ENCODE data around the gene LRRK1.

- TF ChIP-seq POLR2A (IDR thresholded peaks at IDR 0.05) = no peak
- TF ChIP-seq CTCF (IDR thresholded peaks at IDR 0.05) = no peak
- no peak for TF ChIP-seq EP300 (IDR thresholded peaks at IDR 0.05)
Observed at GRCh38 chr15:101099183-101099582, 180.0 kb downstream of the LRRK1 start.
